HEK293 (cell line): ENCODE data around the gene FAT2.

Experiments used
- PRDM10 ChIP-seq: fragments of 450-650 bp; formaldehyde crosslinking; IDR thresholded peaks from 2 replicates; pipeline ENCODE4 v1.5.1; 2016; ENCODE audit warnings: missing biosample characterization, missing genetic modification characterization
- ZNF140 ChIP-seq: fragments of 450-650 bp; formaldehyde crosslinking; IDR thresholded peaks from 2 replicates; pipeline ENCODE4 v1.5.1; 2016; ENCODE audit warnings: missing biosample characterization, missing genetic modification characterization
- ZNF155 ChIP-seq: fragments of 450-650 bp; formaldehyde crosslinking; IDR thresholded peaks from 2 replicates; pipeline ENCODE4 v1.5.1; 2016; ENCODE audit warnings: missing biosample characterization, missing genetic modification characterization
- ZNF610 ChIP-seq: fragments of 450-650 bp; formaldehyde crosslinking; IDR thresholded peaks from 2 replicates; pipeline ENCODE4 v1.5.1; 2016; ENCODE audit warnings: missing biosample characterization, missing genetic modification characterization, borderline replicate concordance
- ZNF629 ChIP-seq: fragments of 450-650 bp; formaldehyde crosslinking; IDR thresholded peaks from 2 replicates; pipeline ENCODE4 v1.5.1; 2017; ENCODE audit warnings: missing biosample characterization, missing genetic modification characterization

GRCh38 chr5:151605559-151605958 lies 14.4 kb upstream of the FAT2 start:
- TF ChIP-seq ZNF629 (tag by site-specific recombination) (no peak), ZNF610 (tag by site-specific recombination) (no peak), PRDM10 (tag by site-specific recombination) (no peak), ZNF140 (tag by site-specific recombination) (no peak), ZNF155 (tag by site-specific recombination) (no peak)
